Measurements from ENCODE around the gene GAB1.

DNA sequence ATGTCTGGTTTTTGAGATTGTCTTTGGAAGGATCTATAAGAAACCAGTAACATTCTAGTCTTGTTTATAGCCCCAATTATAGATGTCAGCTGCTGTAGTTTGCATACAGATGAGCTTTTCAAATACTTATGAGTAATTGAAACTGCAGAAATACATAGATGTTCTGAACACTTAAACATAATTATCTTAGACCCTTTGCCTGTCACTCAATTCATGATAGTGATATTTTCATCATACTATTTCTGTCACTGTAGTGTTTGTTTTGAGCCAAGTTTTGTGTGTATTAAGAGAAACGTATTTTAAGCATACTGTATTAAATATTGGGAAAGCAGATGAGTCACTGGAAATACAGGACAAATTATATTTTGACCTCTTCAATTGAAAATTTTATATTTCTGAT lies 107.1 kb downstream of the GAB1 start:
- no peak for TF ChIP-seq POLR2AphosphoS5 (IDR thresholded peaks at IDR 0.05; ENCODE audit: borderline replicate concordance, low read depth, low read length)
- TF ChIP-seq EZH2 (IDR thresholded peaks at IDR 0.05): no peak
- no peak for TF ChIP-seq FOXP2 (optimal IDR thresholded peaks at IDR 0.05; ENCODE audit: control extremely low read depth, extremely low read length, insufficient read depth)
